Measurements from ENCODE around the gene VPS37C. TPM values are rescaled to one million over a fixed set of nuclear protein-coding genes. Genes with fewer than 3 reads are reported as not detected.

Gene VPS37C
- total RNA-seq, 1 donor from 2014 or later, result 15.8 TPM

DNA sequence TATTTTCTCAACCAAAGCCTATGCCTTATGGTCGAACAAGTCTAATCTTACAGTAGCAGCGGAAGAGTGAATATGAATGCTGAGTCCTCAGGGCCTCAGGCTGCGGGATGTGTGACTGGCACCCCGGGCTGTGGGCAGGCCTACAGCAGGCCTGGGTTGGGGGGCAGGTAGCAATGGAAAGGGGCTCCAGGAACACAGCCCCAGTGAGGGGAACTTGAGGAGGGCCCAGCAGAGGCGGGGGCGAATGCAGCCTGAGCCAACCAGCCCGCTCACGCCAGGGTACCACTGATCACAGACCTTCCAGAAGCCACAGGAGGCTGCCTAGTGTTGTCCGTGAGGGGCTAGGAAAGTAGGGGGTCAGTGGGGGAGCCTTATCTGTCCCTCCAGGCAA lies 70.2 kb downstream of the VPS37C start:
- intact Hi-C loops (cut with micrococcal nuclease), result no loop called here
- ATAC-seq (no peak), DNase-seq (no peak)

DNA sequence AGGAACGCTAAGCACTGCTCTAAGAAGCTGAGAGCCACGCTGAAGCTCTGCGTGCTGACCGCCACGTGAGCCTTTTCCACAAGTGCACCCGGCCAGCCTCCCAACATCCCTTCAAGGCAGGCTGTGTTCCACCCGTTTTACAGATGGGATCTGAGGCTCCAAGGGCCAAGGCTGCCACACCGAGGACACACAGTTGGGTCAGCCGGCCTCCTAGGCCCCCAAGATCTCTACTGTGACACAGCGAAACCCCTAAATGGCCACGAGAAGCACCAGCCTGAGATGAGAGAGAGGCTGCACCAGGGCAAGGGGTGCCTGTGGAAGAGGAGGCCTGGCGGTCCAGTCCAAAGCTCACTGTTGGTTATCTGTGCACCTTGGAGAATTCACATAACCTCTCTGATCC lies 70.7 kb downstream of the VPS37C start:
- intact Hi-C loops (cut with micrococcal nuclease), result no loop called here
- ATAC-seq, result no peak
- DNase-seq, result no peak

DNA sequence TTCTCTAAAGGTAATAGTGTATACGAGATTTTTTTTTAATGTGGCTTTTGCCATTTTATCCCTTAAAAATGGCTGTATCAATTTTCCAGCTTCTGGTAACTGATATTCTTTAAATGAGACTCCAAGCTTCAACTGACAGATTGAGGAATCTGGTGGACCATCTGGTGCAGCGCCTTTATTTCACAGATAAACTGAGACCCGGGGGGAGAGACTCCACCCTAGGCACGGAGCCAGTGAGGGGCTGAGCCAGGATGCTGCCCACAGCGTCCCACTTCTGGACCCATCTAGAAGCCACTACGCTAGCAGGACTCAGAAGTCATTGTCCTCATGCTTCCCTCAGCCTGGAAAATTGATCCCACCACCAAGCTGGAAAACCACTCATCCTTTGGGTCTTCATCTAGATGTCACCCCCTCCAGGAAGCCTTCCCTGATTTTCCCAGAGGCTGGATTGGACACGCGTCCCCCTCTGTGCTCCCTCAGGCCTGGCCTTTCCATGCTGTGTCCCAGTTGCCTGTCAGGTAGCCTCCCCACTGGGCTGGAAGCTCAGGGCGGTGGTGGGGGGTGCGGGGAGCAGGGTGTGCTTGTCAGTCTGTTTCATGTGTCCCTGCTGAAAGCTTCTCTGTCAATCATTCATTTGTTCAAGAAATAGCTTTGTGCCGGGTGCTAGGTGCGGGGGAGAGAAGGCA lies 71.3 kb downstream of the VPS37C start:
- DNase-seq (no peak), ATAC-seq (no peak)
- intact Hi-C loops (cut with micrococcal nuclease), result no loop called here

DNA sequence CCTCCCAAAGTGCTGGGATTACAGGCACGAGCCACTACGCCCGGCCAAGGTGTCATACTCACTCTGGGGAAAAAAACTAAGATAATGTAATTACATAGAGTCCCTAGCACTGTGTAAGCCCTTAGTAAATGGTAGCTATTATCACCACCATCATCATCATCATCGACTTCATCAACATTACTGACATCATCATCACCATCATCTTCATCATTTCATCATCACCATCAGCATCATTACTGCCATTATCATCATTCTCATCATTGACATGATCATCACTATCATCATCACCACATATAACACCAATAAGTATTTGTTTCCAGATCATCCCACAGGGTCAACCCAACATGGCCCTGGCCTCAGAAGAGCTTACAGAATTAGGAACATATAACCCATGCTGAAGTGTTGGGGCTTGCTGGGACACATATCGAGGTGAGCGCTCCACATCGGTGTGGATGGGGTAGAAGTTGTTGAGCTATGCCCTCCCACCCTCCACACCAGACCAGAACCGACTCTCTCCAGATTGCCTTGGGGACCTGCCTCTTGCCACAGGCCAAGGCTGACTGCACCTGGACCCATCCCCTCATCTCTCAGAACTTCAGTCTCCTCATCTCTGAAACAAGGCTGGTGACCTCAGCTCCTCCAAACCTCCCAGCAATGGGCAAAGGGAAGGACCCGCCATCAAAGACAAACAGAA lies 73.7 kb downstream of the VPS37C start:
- ATAC-seq (no peak), DNase-seq (no peak)
- intact Hi-C loops (cut with micrococcal nuclease), result no loop called here

DNA sequence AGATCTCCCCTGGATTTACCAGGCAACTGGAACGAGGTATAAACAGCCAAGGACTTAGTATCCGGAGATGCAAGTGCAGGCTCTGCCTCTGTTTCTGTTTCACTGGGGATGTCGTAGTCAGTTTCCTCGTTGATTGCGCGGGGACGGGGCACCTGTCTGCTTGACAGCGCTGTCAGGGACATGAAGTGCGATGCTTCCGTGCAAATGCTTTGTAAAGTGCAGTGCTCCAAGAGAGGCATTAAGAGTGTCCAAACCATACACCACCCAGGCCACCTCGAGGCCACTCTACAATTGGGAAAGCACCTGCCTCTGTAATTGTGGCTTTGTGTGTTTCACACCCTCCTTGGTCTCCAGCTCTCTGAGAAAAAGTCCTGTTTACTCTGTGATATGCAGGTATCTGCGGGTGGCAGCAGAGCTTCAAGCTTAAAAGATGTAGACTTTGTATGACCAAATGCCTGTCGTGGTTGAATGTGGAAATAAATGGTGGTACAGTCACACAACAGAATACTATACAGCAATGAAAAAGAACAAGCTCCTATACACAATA lies 77.6 kb downstream of the VPS37C start:
- intact Hi-C loops (cut with micrococcal nuclease), result no loop called here
- ATAC-seq (no peak), DNase-seq (no peak)

- intact Hi-C loops (cut with micrococcal nuclease), result no loop called here
- DNase-seq, result no peak
- no peak for ATAC-seq
Measured at GRCh38 chr11:61082931-61083531, 78.2 kb downstream of the VPS37C start.

GRCh38 chr11:61082062-61082870 lies 79.0 kb downstream of the VPS37C start:
- peak; percentile 23 for ATAC-seq
- intact Hi-C loops (cut with micrococcal nuclease), result no loop called here
- no peak for DNase-seq

DNA sequence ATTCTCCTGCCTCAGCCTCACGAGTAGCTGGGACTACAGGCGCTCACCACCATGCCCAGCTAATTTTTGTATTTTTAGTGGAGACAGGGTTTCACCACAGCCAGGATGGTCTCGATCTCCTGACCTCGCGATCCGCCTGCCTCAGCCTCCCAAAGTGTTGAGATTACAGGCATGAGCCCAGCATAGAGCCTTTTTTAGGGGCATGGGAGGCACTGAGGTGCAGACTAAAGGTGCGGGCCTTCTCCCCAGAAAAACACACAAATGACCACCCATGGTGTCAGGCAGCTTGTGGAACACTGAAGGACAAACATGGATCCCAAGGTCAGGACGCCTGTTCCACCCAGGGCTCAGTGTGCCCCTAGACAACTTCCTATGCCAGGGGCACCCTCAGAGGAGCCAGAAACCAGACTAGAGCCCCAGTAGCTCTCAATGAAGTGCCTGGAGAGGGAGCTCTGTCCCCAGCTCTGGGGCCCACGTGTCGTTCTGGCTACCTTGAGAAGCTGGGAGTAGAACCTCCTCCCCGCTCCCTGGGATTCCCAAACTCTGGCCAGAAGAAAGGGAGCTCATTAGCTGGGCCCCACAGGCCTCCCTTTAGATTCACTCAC lies 80.1 kb downstream of the VPS37C start:
- no peak for DNase-seq
- intact Hi-C loops (cut with micrococcal nuclease), result no loop called here
- no peak for ATAC-seq

DNA sequence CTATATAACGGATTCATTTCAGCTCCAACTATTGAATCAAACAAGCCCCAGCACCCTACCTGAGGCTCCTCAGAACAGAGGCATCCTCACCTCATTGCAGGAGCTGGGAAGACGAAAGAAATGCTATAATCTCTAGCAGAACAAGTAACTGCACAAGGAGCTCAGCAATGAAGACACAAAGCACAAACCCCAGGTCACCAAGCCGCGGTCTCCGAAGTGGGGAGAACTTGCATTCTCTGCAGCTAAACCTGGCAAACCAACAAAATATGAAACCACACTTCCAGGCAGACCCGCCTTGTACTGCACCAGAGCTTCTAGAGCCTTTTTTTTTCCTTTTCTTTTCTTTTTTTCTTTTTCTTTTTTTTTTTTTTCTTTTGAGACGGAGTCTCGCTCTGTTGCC lies 80.7 kb downstream of the VPS37C start:
- DNase-seq (no peak), ATAC-seq (no peak)
- intact Hi-C loops (cut with micrococcal nuclease), result no loop called here

Other genes with a start within 250 kb of the VPS37C start
- 97.0 TPM for gene TMEM109, start 247.3 kb downstream of the VPS37C start, total RNA-seq
- 5.9 TPM for gene TMEM132A, start 237.0 kb downstream of the VPS37C start, total RNA-seq
- 16.8 TPM for gene SLC15A3, start 209.2 kb downstream of the VPS37C start, total RNA-seq
- gene CD6, start 189.7 kb downstream of the VPS37C start, total RNA-seq, result 0.20 TPM
- 0.07 TPM for gene CD5, start 58.9 kb downstream of the VPS37C start, total RNA-seq
- not detected for gene PGA3, start 42.1 kb upstream of the VPS37C start, total RNA-seq
- 0.47 TPM for gene PGA4, start 60.9 kb upstream of the VPS37C start, total RNA-seq
- gene PGA5, start 79.7 kb upstream of the VPS37C start, total RNA-seq, result 0.40 TPM
- 0.94 TPM for gene VWCE, start 133.9 kb upstream of the VPS37C start, total RNA-seq
- 126 TPM for gene DDB1, start 171.7 kb upstream of the VPS37C start, total RNA-seq
- gene TKFC, start 171.8 kb upstream of the VPS37C start, total RNA-seq, result 12.8 TPM
- gene CYB561A3, start 200.5 kb upstream of the VPS37C start, total RNA-seq, result 10.9 TPM
- gene TMEM138, start 200.9 kb upstream of the VPS37C start, total RNA-seq, result 16.1 TPM
- gene TMEM216, start 231.2 kb upstream of the VPS37C start, total RNA-seq, result 4.8 TPM